K562 (cell line): ENCODE measurements around the gene GJC2. TPM values are rescaled to one million over a fixed set of nuclear protein-coding genes. Genes with fewer than 3 reads are reported as not detected.

ENCODE experiments used
- BCOR ChIP-seq: fragments of 450-650 bp; IDR thresholded peaks from 2 replicates; pipeline ENCODE4 v1.6.1; 2016
- BRD4 ChIP-seq: fragments of 200-600 bp; sonication (generic); IDR thresholded peaks from 2 replicates; pipeline ENCODE4 v1.6.1; 2017; ENCODE audit warnings: inconsistent platforms
- CREB3L1 ChIP-seq: fragments of 450-650 bp; IDR thresholded peaks from 2 replicates; pipeline ENCODE4 v1.6.1; 2014; ENCODE audit warnings: low read depth, mild to moderate bottlenecking, moderate library complexity, borderline replicate concordance
- E2F6 ChIP-seq, 2 experiments: IDR thresholded peaks; 2 replicates each; pipeline ENCODE4 v1.6.1; 2011; ENCODE audit warnings: borderline replicate concordance in 1 of 2, control low read depth in 1 of 2, low read depth in 1 of 2, low read length in 1 of 2, mild to moderate bottlenecking in 1 of 2, mixed read lengths in 1 of 2, moderate library complexity in 1 of 2; ENCODE audit not compliant: insufficient read depth in 1 of 2, insufficient read length in 1 of 2, poor library complexity in 1 of 2, severe bottlenecking in 1 of 2; ENCODE audit errors: extremely low read depth in 1 of 2
- EHMT2 ChIP-seq: fragments of 450-650 bp; IDR thresholded peaks from 2 replicates; pipeline ENCODE4 v1.6.1; 2018; ENCODE audit warnings: antibody characterized with exemption
- ELK1 ChIP-seq: sonication (generic); formaldehyde crosslinking; IDR thresholded peaks from 2 replicates; pipeline ENCODE4 v1.8.1; 2022; ENCODE audit warnings: missing genetic modification reagents
- ETS2 ChIP-seq: IDR thresholded peaks from 2 replicates; pipeline ENCODE4 v1.6.1; 2016; ENCODE audit warnings: borderline replicate concordance, missing genetic modification characterization, mild to moderate bottlenecking, moderate library complexity, missing compliant biosample characterization; ENCODE audit not compliant: poor library complexity, severe bottlenecking
- FOXM1 ChIP-seq, 2 experiments: fragments of 450-650 bp in 1 of 2; sonication (generic) in 1 of 2; formaldehyde crosslinking in 1 of 2; IDR thresholded peaks; 2 replicates each; pipeline versions ENCODE4 v1.6.1 to v1.9.0; 2017 to 2022; ENCODE audit warnings: low read depth in 2 of 2, mild to moderate bottlenecking in 2 of 2, missing genetic modification reagents in 1 of 2, moderate library complexity in 1 of 2
- HCFC1 ChIP-seq: IDR thresholded peaks from 2 replicates; pipeline ENCODE4 v1.6.1; 2012; ENCODE audit warnings: low read depth, low read length, improper control_type of control experiment
- HDGF ChIP-seq: fragments of 450-650 bp; IDR thresholded peaks from 2 replicates; pipeline ENCODE4 v1.6.1; 2016
- HES1 ChIP-seq: fragments of 450-650 bp; IDR thresholded peaks from 2 replicates; pipeline ENCODE4 v1.6.1; 2016; ENCODE audit warnings: low read depth, mild to moderate bottlenecking, moderate library complexity
- HOXB6 ChIP-seq: fragments of 250-450 bp; sonication (Bioruptor Pico); IDR thresholded peaks from 2 replicates; pipeline ENCODE4 v1.5.1; 2022; ENCODE audit warnings: mild to moderate bottlenecking, borderline replicate concordance
- MAFG ChIP-seq: fragments of 450-650 bp; conservative IDR thresholded peaks from 2 replicates; pipeline ENCODE4 v1.6.1; 2016; ENCODE audit warnings: missing genetic modification characterization, missing compliant biosample characterization
- MYC ChIP-seq, 2 experiments: fragments of 250-450 bp in 1 of 2; sonication (Bioruptor Pico) in 1 of 2; IDR thresholded peaks; 2 replicates each; pipeline versions ENCODE4 v1.5.1 to v1.6.1; 2012 to 2021; ENCODE audit warnings: low read depth in 2 of 2, borderline replicate concordance in 1 of 2, improper control_type of control experiment in 1 of 2, low read length in 1 of 2, mild to moderate bottlenecking in 1 of 2, moderate library complexity in 1 of 2
- NCOA6 ChIP-seq: fragments of 450-650 bp; IDR thresholded peaks from 2 replicates; pipeline ENCODE4 v1.6.1; 2017; ENCODE audit warnings: mild to moderate bottlenecking
- NFYB ChIP-seq: IDR thresholded peaks from 2 replicates; pipeline ENCODE4 v1.6.1; 2011; ENCODE audit warnings: mild to moderate bottlenecking, moderate library complexity; ENCODE audit not compliant: insufficient read length; ENCODE audit errors: extremely low read depth
- NRF1 ChIP-seq, 2 experiments: fragments of 450-650 bp; IDR thresholded peaks in 1 of 2; conservative IDR thresholded peaks in 1 of 2; 2 replicates each; pipeline ENCODE4 v1.6.1; 2014; ENCODE audit warnings: mild to moderate bottlenecking in 2 of 2
- PPARD ChIP-seq: fragments of 250-450 bp; sonication (Bioruptor Pico); IDR thresholded peaks from 2 replicates; pipeline ENCODE4 v1.8.0; 2022; ENCODE audit warnings: inconsistent platforms, mild to moderate bottlenecking, moderate library complexity
- RFX1 ChIP-seq: fragments of 450-650 bp; IDR thresholded peaks from 2 replicates; pipeline ENCODE4 v1.6.1; 2016; ENCODE audit warnings: mild to moderate bottlenecking, moderate library complexity
- STAT5A ChIP-seq: IDR thresholded peaks from 2 replicates; pipeline ENCODE4 v1.6.1; 2012; ENCODE audit warnings: low read length, inconsistent platforms, borderline replicate concordance
- TAF1 ChIP-seq: IDR thresholded peaks from 2 replicates; pipeline ENCODE4 v1.6.1; 2011; ENCODE audit warnings: mild to moderate bottlenecking, low read length, moderate library complexity; ENCODE audit not compliant: insufficient read depth, control insufficient read depth, severe bottlenecking; ENCODE audit errors: extremely low read depth
- TAF7 ChIP-seq: fragments of 450-650 bp; IDR thresholded peaks from 2 replicates; pipeline ENCODE4 v1.6.1; 2016; ENCODE audit warnings: missing genetic modification characterization, missing compliant biosample characterization
- TAL1 ChIP-seq: fragments of 450-650 bp; IDR thresholded peaks from 2 replicates; pipeline ENCODE4 v1.6.1; 2016; ENCODE audit warnings: mild to moderate bottlenecking
- ZEB2 ChIP-seq: fragments of 450-650 bp; IDR thresholded peaks from 2 replicates; pipeline ENCODE4 v1.6.1; 2016
- ZNF174 ChIP-seq: fragments of 250-450 bp; sonication (Bioruptor Pico); IDR thresholded peaks from 2 replicates; pipeline ENCODE4 v1.4.0; 2020; ENCODE audit warnings: mild to moderate bottlenecking
- ZNF668 ChIP-seq: fragments of 250-450 bp; sonication (Bioruptor Pico); IDR thresholded peaks from 2 replicates; pipeline ENCODE4 v1.8.0; 2022; ENCODE audit warnings: mild to moderate bottlenecking, inconsistent platforms
- polyA plus RNA-seq, 8 experiments: library from polyadenylated mRNA; depleted of rRNA in 4 of 8; stranded (reverse) in 5 of 8; unstranded in 3 of 8; fragments of >200 nt; fragmentation: Nextera tagmentation in 2 of 8; fragmentation: Illumina TruSeq in 1 of 8; extraction: Ambion mirVana in 2 of 8; extraction: Trizol in 1 of 8; gene quantifications; 2 replicates each; pipeline versions ENCODE4 v1.2.1 to v1.2.3, GENCODE V29; 2011 to 2014; ENCODE audit warnings: inconsistent platforms in 1 of 8, missing spikeins in 1 of 8
- total RNA-seq, 7 experiments: library from RNA; depleted of rRNA in 6 of 7; stranded (reverse); fragments of >200 nt in 6 of 7; fragmentation: Illumina TruSeq in 2 of 7; extraction: Trizol in 2 of 7; gene quantifications; 2 replicates each; pipeline versions ENCODE4 v1.2.1 to v1.2.3, GENCODE V29; 2011 to 2021; ENCODE audit warnings: low replicate concordance in 1 of 7

Gene GJC2
- total and polyA plus RNA-seq, 9 of the 15 experiments (the other 6 are each of a cell fraction or from before 2014, with no cell fraction given), result 0.03 to 0.62 (median 0.11) TPM; not detected in 2

GRCh38 chr1:228139406-228139930 is 10.3 kb upstream of the GJC2 start (continued):
- TF ChIP-seq ETS2 (tag), result no peak
- TF ChIP-seq PPARD (CRISPR knock-in tag), result no peak
- no peak for TF ChIP-seq ELK1
- no peak for TF ChIP-seq NCOA6
- TF ChIP-seq E2F6 (IDR thresholded peaks at IDR 0.05; ENCODE audit: borderline replicate concordance in 1 of 2, extremely low read depth in 1 of 2, insufficient read depth in 1 of 2, insufficient read length in 1 of 2, low read depth in 1 of 2, low read length in 1 of 2, poor library complexity in 1 of 2, severe bottlenecking in 1 of 2), result peak in 1 of 2 experiments; percentile 5
- TF ChIP-seq ZNF668, result no peak
- TF ChIP-seq HOXB6 (CRISPR knock-in tag), result no peak
- TF ChIP-seq RFX1, result no peak
- TF ChIP-seq FOXM1 (IDR thresholded peaks at IDR 0.05; ENCODE audit: low read depth), result peak; percentile 27; the same call in 1 of the 2 replicates
- TF ChIP-seq FOXM1 (CRISPR knock-in tag; IDR thresholded peaks at IDR 0.05; ENCODE audit: low read depth), result no peak
- no peak for TF ChIP-seq MAFG (tag)
- 0 out of 2 replicates have a peak, but pooled peaks have one; percentile 57 for TF ChIP-seq BCOR
- TF ChIP-seq MYC (IDR thresholded peaks at IDR 0.05; ENCODE audit: low read depth, low read length), result no peak
- no peak for TF ChIP-seq MYC (CRISPR knock-in tag; IDR thresholded peaks at IDR 0.05; ENCODE audit: borderline replicate concordance, low read depth)
- TF ChIP-seq ZNF174 (CRISPR knock-in tag), result no peak
- TF ChIP-seq HES1, result no peak
- no peak for TF ChIP-seq NFYB
- TF ChIP-seq BRD4, result no peak
- no peak for TF ChIP-seq STAT5A
- TF ChIP-seq EHMT2, result no peak
- no peak for TF ChIP-seq HCFC1
- peak; percentile 55 for TF ChIP-seq TAF1
- no peak for TF ChIP-seq CREB3L1
- TF ChIP-seq TAF7 (tag), result peak; percentile 16; the same call in 1 of the 2 replicates
- no peak for TF ChIP-seq ZEB2
- TF ChIP-seq TAL1, result no peak
- TF ChIP-seq HDGF, result no peak
- TF ChIP-seq NRF1 (conservative IDR thresholded peaks at IDR 0.05 in 1 of 2, IDR thresholded peaks at IDR 0.05 in 1 of 2), result no peak
